Activated CD4-positive, alpha-beta T cell treated with anti-CD3 and anti-CD28 coated beads, Interleukin-10, Interleukin-2, amounts not matched to agents 100 ng/mL and 50 ng/mL, durations not matched to agents 16 hours and 8 hours (primary cell): ENCODE measurements around the gene ABCC1.
"Not testable (repeated sequence)": the region's sequence is repeated elsewhere in the genome, so short reads cannot be mapped to it uniquely, and the experiment has no call there.

Source experiments
- DNase-seq: peaks from one replicate; pipeline ENCODE4 v3.0.0-alpha.2; 2020

The ABCC1 gene

GRCh38 chr16:16164243-16164642 lies 214.8 kb downstream of the ABCC1 start:
- no peak for DNase-seq

- DNase-seq: no peak
Measured at GRCh38 chr16:16166085-16166484, 216.7 kb downstream of the ABCC1 start.

- no peak for DNase-seq
Measured at GRCh38 chr16:16166949-16167348, 217.5 kb downstream of the ABCC1 start.

- DNase-seq: no peak
Measured at GRCh38 chr16:16167927-16168326, 218.5 kb downstream of the ABCC1 start.

GRCh38 chr16:16168431-16168830 lies 219.0 kb downstream of the ABCC1 start:
- DNase-seq: no peak

- no peak for DNase-seq
Measured at GRCh38 chr16:16169615-16170014, 220.2 kb downstream of the ABCC1 start.

GRCh38 chr16:16171332-16171919 lies 222.0 kb downstream of the ABCC1 start:
- DNase-seq: no peak

- DNase-seq: no peak
Measured at GRCh38 chr16:16172991-16173390, 223.6 kb downstream of the ABCC1 start.

- no peak for DNase-seq
Measured at GRCh38 chr16:16175296-16175695, 225.9 kb downstream of the ABCC1 start.

GRCh38 chr16:16176328-16176727 lies 226.9 kb downstream of the ABCC1 start:
- DNase-seq: no peak

- no peak for DNase-seq
Measured at GRCh38 chr16:16178455-16179162, 229.2 kb downstream of the ABCC1 start.

- not testable (repeated sequence) for DNase-seq
Measured at GRCh38 chr16:16181748-16182147, 232.3 kb downstream of the ABCC1 start.

GRCh38 chr16:16182918-16183317 lies 233.5 kb downstream of the ABCC1 start:
- no peak for DNase-seq

GRCh38 chr16:16183562-16183961 lies 234.1 kb downstream of the ABCC1 start:
- DNase-seq: no peak

GRCh38 chr16:16184594-16184993 lies 235.2 kb downstream of the ABCC1 start:
- no peak for DNase-seq

- DNase-seq: no peak
Measured at GRCh38 chr16:16185095-16185494, 235.7 kb downstream of the ABCC1 start.

- no peak for DNase-seq
Measured at GRCh38 chr16:16186820-16187219, 237.4 kb downstream of the ABCC1 start.

- DNase-seq: no peak
Measured at GRCh38 chr16:16188827-16189226, 239.4 kb downstream of the ABCC1 start.

GRCh38 chr16:16189842-16190241 lies 240.4 kb downstream of the ABCC1 start:
- DNase-seq: no peak

GRCh38 chr16:16190546-16190945 lies 241.1 kb downstream of the ABCC1 start:
- no peak for DNase-seq

- DNase-seq: not testable (repeated sequence)
Measured at GRCh38 chr16:16190966-16191365, 241.6 kb downstream of the ABCC1 start.

- DNase-seq: no peak
Measured at GRCh38 chr16:16191493-16192167, 242.2 kb downstream of the ABCC1 start.
